ENCODE data around the gene FBXL20. TPM values are rescaled to one million over a fixed set of nuclear protein-coding genes. Genes with fewer than 3 reads are reported as not detected.

Gene FBXL20
- total and polyA plus RNA-seq, 9 of the 15 experiments (the other 6 are each of a cell fraction or from before 2014, with no cell fraction given): 1.8 to 15.1 (median 5.6) TPM

GRCh38 chr17:39380144-39380543 lies 21.3 kb downstream of the FBXL20 start:
- no peaks in the 10 kb centered on the region for H3K27me3 ChIP-seq (ENCODE audit: control insufficient read depth in 2 of 2, insufficient read depth in 2 of 2, low read length in 2 of 2)
- H3K36me3 ChIP-seq (ENCODE audit: control insufficient read depth, insufficient read depth, low read length): no peaks in the 10 kb centered on the region
- DNase-seq (ENCODE audit: extremely low read depth in 1 of 4, low spot score in 3 of 4) (no peak), ATAC-seq (no peak), FAIRE-seq (no peak)
- H4K20me1 ChIP-seq (replicated peaks; ENCODE audit: control insufficient read depth, insufficient read depth, low read length): no peaks in the 10 kb centered on the region; the same call in 1 of the 2 replicates
- H3K27ac ChIP-seq (ENCODE audit: extremely low read depth, low read depth, low read length): no peak overlapping the region
- H3K4me2 ChIP-seq (ENCODE audit: insufficient read depth, low read length): no peak overlapping the region
- no peak overlapping the region for H2AFZ ChIP-seq (ENCODE audit: low read depth, low read length)
- no peak overlapping the region for H3K4me3 ChIP-seq
- 57% methylated on average over 2 of the region's 2 CpGs for WGBS (ENCODE audit: insufficient coverage, low coverage, missing lambda C conversion rate)
- peaks cover 28% of the 10 kb centered on the region for H3K79me2 ChIP-seq (ENCODE audit: control insufficient read depth, insufficient read depth, low read length)
- intact Hi-C loops (cut with micrococcal nuclease) (no loop called here), in situ Hi-C loops (cut with MboI) (no loop called here)
- ChIA-PET POLR2A (interaction anchor here (1.9 to 2.0 kb wide), 2 partner anchors 8 to 12 kb away, joined by 4 to 9 read pairs; no protein-coding TSS in a partner anchor), CTCF (ENCODE audit: low intra/inter-chr PET ratio) (no interaction called here)
- H3K9ac ChIP-seq (ENCODE audit: insufficient read depth in 1 of 2, low read depth in 2 of 2, low read length in 2 of 2): no peak overlapping the region
- TF ChIP-seq POLR2G (IDR thresholded peaks at IDR 0.05; ENCODE audit: low read depth, low read length) (no peak), PCBP1 (IDR thresholded peaks at IDR 0.05; ENCODE audit: low read depth, low read length, poor library complexity, severe bottlenecking) (no peak), ZNF695 (CRISPR knock-in tag; IDR thresholded peaks at IDR 0.05) (no peak), HCFC1 (IDR thresholded peaks at IDR 0.05; ENCODE audit: low read depth, low read length) (no peak), NR1H2 (CRISPR knock-in tag; IDR thresholded peaks at IDR 0.05) (no peak), SRSF7 (optimal IDR thresholded peaks at IDR 0.05; ENCODE audit: low read depth, low read length) (no peak), RBM17 (IDR thresholded peaks at IDR 0.05; ENCODE audit: borderline replicate concordance, low read depth, low read length) (no peak), CAMTA2 (CRISPR knock-in tag; conservative IDR thresholded peaks at IDR 0.05) (no peak), MAFF (IDR thresholded peaks at IDR 0.05; ENCODE audit: low read length) (no peak), MCM5 (IDR thresholded peaks at IDR 0.05; ENCODE audit: low read depth) (no peak), TFAM (CRISPR knock-in tag; conservative IDR thresholded peaks at IDR 0.05) (no peak), NCOA1 (IDR thresholded peaks at IDR 0.05; ENCODE audit: low read depth) (no peak), NRF1 (conservative IDR thresholded peaks at IDR 0.05 in 1 of 2, IDR thresholded peaks at IDR 0.05 in 1 of 2) (no peak), ESRRA (IDR thresholded peaks at IDR 0.05; ENCODE audit: borderline replicate concordance, low read depth) (no peak), ATF1 (CRISPR knock-in tag; IDR thresholded peaks at IDR 0.05) (no peak), ATF1 (tag; IDR thresholded peaks at IDR 0.05) (no peak), ZBTB43 (CRISPR knock-in tag; IDR thresholded peaks at IDR 0.05) (no peak), ZZZ3 (IDR thresholded peaks at IDR 0.05) (no peak), ASH1L (IDR thresholded peaks at IDR 0.05; ENCODE audit: borderline replicate concordance, low read depth, partially characterized antibody) (no peak)
- TF ChIP-seq, protein P1, sequence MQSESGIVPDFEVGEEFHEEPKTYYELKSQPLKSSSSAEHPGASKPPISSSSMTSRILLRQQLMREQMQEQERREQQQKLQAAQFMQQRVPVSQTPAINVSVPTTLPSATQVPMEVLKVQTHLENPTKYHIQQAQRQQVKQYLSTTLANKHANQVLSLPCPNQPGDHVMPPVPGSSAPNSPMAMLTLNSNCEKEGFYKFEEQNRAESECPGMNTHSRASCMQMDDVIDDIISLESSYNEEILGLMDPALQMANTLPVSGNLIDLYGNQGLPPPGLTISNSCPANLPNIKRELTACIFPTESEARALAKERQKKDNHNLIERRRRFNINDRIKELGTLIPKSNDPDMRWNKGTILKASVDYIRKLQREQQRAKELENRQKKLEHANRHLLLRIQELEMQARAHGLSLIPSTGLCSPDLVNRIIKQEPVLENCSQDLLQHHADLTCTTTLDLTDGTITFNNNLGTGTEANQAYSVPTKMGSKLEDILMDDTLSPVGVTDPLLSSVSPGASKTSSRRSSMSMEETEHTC (IDR thresholded peaks at IDR 0.05): no peak
- TF ChIP-seq, protein P2, sequence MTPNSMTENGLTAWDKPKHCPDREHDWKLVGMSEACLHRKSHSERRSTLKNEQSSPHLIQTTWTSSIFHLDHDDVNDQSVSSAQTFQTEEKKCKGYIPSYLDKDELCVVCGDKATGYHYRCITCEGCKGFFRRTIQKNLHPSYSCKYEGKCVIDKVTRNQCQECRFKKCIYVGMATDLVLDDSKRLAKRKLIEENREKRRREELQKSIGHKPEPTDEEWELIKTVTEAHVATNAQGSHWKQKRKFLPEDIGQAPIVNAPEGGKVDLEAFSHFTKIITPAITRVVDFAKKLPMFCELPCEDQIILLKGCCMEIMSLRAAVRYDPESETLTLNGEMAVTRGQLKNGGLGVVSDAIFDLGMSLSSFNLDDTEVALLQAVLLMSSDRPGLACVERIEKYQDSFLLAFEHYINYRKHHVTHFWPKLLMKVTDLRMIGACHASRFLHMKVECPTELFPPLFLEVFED (CRISPR knock-in tag; conservative IDR thresholded peaks at IDR 0.05): no peak
- H3K9me1 ChIP-seq (ENCODE audit: control insufficient read depth, insufficient read depth, low read length): no peaks in the 10 kb centered on the region
- no TSS peak for BruUV-seq (replicated peaks)
- H3K9me3 ChIP-seq (replicated peaks; ENCODE audit: control insufficient read depth, insufficient read depth, low read depth, low read length): no peaks in the 10 kb centered on the region
- H3K4me1 ChIP-seq (replicated peaks in 1 of 2; ENCODE audit: control insufficient read depth in 2 of 2, insufficient read depth in 2 of 2, low read length in 2 of 2): peaks cover 5 to 13% of the 10 kb centered on the region in 2 experiments; a peak in 4 of 5 replicates
